Left hindlimb (tissue), 1 donor: ENCODE measurements around the gene C20orf202.

Experiments used
- DNase-seq: peaks from one replicate; pipeline ENCODE4 v3.0.0-alpha.2; 2018

The C20orf202 gene

GRCh38 chr20:1202762-1203504 lies at the start of gene C20orf202:
TSS of gene C20orf202 (plus strand) at chr20:1203454. CDS start at chr20:1203586, 132 bp downstream.
- no peak for DNase-seq

GRCh38 chr20:1154226-1154625 lies 49.0 kb upstream of the C20orf202 start:
- no peak for DNase-seq

- DNase-seq: no peak
Measured at GRCh38 chr20:1154691-1155090, 48.6 kb upstream of the C20orf202 start.

GRCh38 chr20:1155342-1155741 lies 47.9 kb upstream of the C20orf202 start:
- no peak for DNase-seq

- no peak for DNase-seq
Measured at GRCh38 chr20:1160496-1160895, 42.8 kb upstream of the C20orf202 start.

- DNase-seq: no peak
Measured at GRCh38 chr20:1160991-1161390, 42.3 kb upstream of the C20orf202 start.

GRCh38 chr20:1163105-1163504 lies 40.1 kb upstream of the C20orf202 start:
- DNase-seq: no peak

GRCh38 chr20:1163653-1164052 lies 39.6 kb upstream of the C20orf202 start:
- no peak for DNase-seq

GRCh38 chr20:1164871-1165270 lies 38.4 kb upstream of the C20orf202 start:
- no peak for DNase-seq

- DNase-seq: no peak
Measured at GRCh38 chr20:1165521-1165920, 37.7 kb upstream of the C20orf202 start.

- DNase-seq: no peak
Measured at GRCh38 chr20:1165941-1166340, 37.3 kb upstream of the C20orf202 start.

GRCh38 chr20:1166948-1167720 lies 36.1 kb upstream of the C20orf202 start:
- DNase-seq: no peak

GRCh38 chr20:1169224-1169623 lies 34.0 kb upstream of the C20orf202 start:
- no peak for DNase-seq

GRCh38 chr20:1171461-1172093 lies 31.7 kb upstream of the C20orf202 start:
- DNase-seq: no peak

- DNase-seq: no peak
Measured at GRCh38 chr20:1173698-1174097, 29.6 kb upstream of the C20orf202 start.

GRCh38 chr20:1174787-1175186 lies 28.5 kb upstream of the C20orf202 start:
- DNase-seq: no peak

- no peak for DNase-seq
Measured at GRCh38 chr20:1177680-1178079, 25.6 kb upstream of the C20orf202 start.

- DNase-seq: no peak
Measured at GRCh38 chr20:1178103-1178502, 25.2 kb upstream of the C20orf202 start.

GRCh38 chr20:1178623-1179022 lies 24.6 kb upstream of the C20orf202 start:
- DNase-seq: no peak

- DNase-seq: no peak
Measured at GRCh38 chr20:1180949-1181348, 22.3 kb upstream of the C20orf202 start.

GRCh38 chr20:1182106-1182505 lies 21.1 kb upstream of the C20orf202 start:
- DNase-seq: no peak

- no peak for DNase-seq
Measured at GRCh38 chr20:1183153-1183552, 20.1 kb upstream of the C20orf202 start.

GRCh38 chr20:1184260-1184637 lies 19.0 kb upstream of the C20orf202 start:
- DNase-seq: no peak
